ENCODE data around the gene PNP. TPM values are rescaled to one million over a fixed set of nuclear protein-coding genes. Genes with fewer than 3 reads are reported as not detected.

PNP gene
- total and polyA plus RNA-seq, 8 donors: 28.5 to 84.8 (median 37.4) TPM

DNA sequence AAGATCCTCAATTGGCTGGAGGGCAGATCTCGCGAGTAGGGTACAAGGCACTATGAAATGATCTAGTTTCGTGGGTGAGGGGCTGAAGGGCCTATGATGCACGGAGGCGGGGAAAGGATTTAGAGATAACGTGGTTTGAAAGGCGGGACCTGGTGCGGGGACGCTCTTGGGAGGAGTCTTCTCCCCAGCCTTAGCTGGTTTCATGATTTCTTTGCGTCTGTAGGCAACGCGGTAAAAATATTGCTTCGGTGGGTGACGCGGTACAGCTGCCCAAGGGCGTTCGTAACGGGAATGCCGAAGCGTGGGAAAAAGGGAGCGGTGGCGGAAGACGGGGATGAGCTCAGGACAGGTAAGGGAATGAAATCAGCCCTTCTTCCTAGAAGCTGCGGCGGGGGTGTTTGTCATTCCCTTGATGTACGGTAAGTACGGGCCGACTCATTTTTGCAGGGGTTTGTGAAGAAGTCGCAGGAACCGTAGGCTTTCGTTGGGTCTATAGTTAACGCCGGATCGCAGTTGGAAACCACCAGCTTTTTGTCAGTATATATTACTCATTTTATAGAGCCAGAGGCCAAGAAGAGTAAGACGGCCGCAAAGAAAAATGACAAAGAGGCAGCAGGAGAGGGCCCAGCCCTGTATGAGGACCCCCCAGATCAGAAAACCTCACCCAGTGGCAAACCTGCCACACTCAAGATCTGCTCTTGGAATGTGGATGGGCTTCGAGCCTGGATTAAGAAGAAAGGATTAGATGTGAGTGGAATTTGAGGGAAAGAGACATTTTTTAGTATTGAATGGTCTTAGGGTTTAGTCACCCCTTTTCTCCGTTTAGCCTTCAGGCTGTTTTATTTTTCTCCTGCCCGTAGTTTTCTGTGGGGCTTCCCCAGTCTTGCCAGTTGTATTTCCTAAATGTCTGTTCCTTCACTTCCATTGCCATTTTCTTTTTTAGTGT lies 13.6 kb upstream of the PNP start:
- intact Hi-C loops (cut with DNase I): no loop called here
- H3K9me3 ChIP-seq: no peaks in the 10 kb centered on the region
- TF ChIP-seq, protein P1, sequence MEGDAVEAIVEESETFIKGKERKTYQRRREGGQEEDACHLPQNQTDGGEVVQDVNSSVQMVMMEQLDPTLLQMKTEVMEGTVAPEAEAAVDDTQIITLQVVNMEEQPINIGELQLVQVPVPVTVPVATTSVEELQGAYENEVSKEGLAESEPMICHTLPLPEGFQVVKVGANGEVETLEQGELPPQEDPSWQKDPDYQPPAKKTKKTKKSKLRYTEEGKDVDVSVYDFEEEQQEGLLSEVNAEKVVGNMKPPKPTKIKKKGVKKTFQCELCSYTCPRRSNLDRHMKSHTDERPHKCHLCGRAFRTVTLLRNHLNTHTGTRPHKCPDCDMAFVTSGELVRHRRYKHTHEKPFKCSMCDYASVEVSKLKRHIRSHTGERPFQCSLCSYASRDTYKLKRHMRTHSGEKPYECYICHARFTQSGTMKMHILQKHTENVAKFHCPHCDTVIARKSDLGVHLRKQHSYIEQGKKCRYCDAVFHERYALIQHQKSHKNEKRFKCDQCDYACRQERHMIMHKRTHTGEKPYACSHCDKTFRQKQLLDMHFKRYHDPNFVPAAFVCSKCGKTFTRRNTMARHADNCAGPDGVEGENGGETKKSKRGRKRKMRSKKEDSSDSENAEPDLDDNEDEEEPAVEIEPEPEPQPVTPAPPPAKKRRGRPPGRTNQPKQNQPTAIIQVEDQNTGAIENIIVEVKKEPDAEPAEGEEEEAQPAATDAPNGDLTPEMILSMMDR (IDR thresholded peaks at IDR 0.05): no peak
- H3K27me3 ChIP-seq: no peaks in the 10 kb centered on the region
- H3K4me3 ChIP-seq: peak overlapping the region; percentile 56 to 93
- ATAC-seq (peak; percentile 69), DNase-seq (no peak)
- peaks cover 28 to 62% of the 10 kb centered on the region in 2 donors for H3K4me1 ChIP-seq
- H3K27ac ChIP-seq: peak overlapping the region; percentile 90 to 96
- H3K36me3 ChIP-seq: peaks cover 0 to 55% of the 10 kb centered on the region in 2 donors

DNA sequence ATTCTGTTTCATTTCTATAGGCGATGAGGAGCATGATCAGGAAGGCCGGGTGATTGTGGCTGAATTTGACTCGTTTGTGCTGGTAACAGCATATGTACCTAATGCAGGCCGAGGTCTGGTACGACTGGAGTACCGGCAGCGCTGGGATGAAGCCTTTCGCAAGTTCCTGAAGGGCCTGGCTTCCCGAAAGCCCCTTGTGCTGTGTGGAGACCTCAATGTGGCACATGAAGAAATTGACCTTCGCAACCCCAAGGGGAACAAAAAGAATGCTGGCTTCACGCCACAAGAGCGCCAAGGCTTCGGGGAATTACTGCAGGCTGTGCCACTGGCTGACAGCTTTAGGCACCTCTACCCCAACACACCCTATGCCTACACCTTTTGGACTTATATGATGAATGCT lies 12.2 kb upstream of the PNP start:
- DNase-seq (no peak), ATAC-seq (no peak)
- no peaks in the 10 kb centered on the region for H3K27me3 ChIP-seq
- TF ChIP-seq, protein P1 (IDR thresholded peaks at IDR 0.05): no peak
- peaks cover 0 to 41% of the 10 kb centered on the region in 2 donors for H3K36me3 ChIP-seq
- intact Hi-C loops (cut with DNase I): no loop called here
- peak overlapping the region in 1 of 2 donors; percentile 93 for H3K4me3 ChIP-seq
- no peaks in the 10 kb centered on the region for H3K9me3 ChIP-seq
- peaks cover 29 to 62% of the 10 kb centered on the region in 2 donors for H3K4me1 ChIP-seq
- peak overlapping the region in 1 of 2 donors; percentile 39 for H3K27ac ChIP-seq

DNA sequence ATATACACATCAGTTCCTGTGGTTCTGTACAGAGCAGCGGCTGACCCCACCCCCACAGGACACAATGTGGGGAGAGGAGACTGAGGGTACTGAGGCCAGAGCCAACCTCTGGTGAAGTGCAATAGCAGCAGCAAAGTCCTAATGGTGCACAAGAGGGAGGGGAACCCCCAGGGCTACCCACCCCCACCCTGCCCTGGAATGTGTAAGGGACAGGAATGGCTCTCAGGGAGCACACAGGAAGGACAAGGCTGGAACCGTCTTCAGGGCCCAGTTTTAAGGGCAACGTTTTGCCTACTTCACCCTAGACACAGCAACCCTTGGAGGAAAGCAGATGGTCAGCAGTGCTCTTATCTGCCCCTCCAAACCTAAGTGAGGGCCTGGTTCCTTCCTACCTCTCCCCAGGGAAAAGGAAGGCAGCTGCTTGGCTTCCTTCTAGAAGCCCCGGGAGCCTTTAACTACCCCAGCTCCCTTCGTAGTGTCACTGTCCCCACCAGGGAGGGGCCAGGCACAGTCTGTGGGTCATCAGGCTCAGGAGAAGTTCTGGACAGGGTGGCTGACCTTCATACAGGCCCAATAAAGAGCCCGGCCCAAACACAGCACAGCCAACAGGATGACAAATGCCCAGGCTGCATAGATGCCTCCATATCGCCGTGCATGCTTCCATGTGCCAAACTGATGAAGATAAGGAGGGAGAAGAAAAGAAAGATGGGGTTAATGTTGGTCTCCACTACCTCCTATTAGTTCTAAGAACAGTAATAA lies 11.0 kb upstream of the PNP start:
- no peaks in the 10 kb centered on the region for H3K27me3 ChIP-seq
- intact Hi-C loops (cut with DNase I): no loop called here
- TF ChIP-seq, protein P1 (IDR thresholded peaks at IDR 0.05): no peak
- H3K27ac ChIP-seq: peak overlapping the region in 1 of 2 donors; percentile 39
- no peaks in the 10 kb centered on the region for H3K9me3 ChIP-seq
- peaks cover 0 to 34% of the 10 kb centered on the region in 2 donors for H3K36me3 ChIP-seq
- no peak overlapping the region for H3K4me3 ChIP-seq
- no peak for ATAC-seq
- DNase-seq: no peak
- H3K4me1 ChIP-seq: peaks cover 29 to 66% of the 10 kb centered on the region in 2 donors

DNA sequence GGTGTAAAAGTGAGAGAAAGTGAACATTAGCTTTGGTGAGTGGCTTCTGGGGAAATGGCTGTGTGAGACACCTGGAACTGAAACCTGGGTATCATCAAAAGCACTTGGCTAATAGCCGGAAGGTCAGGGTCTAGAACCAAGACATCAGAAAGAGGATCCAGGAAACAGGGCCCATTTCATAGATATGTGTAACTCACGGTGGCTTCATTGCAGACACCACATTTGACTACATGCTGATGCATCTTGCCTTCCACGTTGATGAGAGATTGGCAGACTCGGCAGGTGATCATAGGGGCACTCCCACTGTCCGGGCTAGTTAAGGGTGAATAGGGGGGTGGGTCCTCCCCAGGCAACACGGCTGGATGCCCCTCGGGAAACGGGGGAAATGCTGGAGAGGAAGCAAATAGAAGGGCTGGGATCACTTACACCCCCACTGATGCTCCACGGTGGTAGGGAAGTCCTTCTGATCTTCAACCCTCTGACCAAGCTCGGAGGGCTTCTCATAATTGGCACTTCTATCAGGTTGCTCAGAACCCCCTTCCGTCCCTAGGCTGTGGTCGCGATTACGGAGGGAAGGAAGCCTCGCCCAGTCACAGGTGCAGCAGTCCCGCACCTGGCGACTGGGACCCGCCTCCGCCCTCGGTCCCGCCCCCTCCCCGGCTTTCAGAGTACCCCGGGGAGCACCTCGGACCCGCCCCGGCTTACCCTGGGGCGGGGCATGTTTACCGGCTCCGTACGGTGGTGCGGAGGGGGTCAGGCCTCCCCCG lies 8.6 kb upstream of the PNP start:
- H3K27ac ChIP-seq: peak overlapping the region; percentile 88 to 89
- ATAC-seq (peak; percentile 41), DNase-seq (peak in 2 of 4 donors; percentile 44 to 61)
- TF ChIP-seq, protein P1 (IDR thresholded peaks at IDR 0.05): no peak
- peak overlapping the region; percentile 85 to 88 for H3K4me3 ChIP-seq
- intact Hi-C loops (cut with DNase I): no loop called here
- H3K9me3 ChIP-seq: no peaks in the 10 kb centered on the region
- H3K27me3 ChIP-seq: no peaks in the 10 kb centered on the region
- H3K36me3 ChIP-seq: peaks cover 0 to 34% of the 10 kb centered on the region in 2 donors
- peaks cover 25 to 53% of the 10 kb centered on the region in 2 donors for H3K4me1 ChIP-seq

Measured in left lung (tissue), 10 donors.